NCI-H146 (cell line): Measurements from ENCODE around the gene COL20A1.
"Not testable (repeated sequence)": the region's sequence is repeated elsewhere in the genome, so short reads cannot be mapped to it uniquely, and the experiment has no call there.

Experiments
- DNase-seq: peaks from one replicate; lab custom pipeline; 2025; lab: John Stamatoyannopoulos, UW

Gene COL20A1

GRCh38 chr20:63292904-63293303, at the start of gene COL20A1:
COL20A1 (plus strand) TSS chr20:63293186; CDS start chr20:63295108, 1,922 bp downstream.
- DNase-seq, result no peak

GRCh38 chr20:63243604-63244247, 49.3 kb upstream of the COL20A1 start:
- DNase-seq, result no peak

GRCh38 chr20:63244468-63244867, 48.5 kb upstream of the COL20A1 start:
- no peak for DNase-seq

DNA sequence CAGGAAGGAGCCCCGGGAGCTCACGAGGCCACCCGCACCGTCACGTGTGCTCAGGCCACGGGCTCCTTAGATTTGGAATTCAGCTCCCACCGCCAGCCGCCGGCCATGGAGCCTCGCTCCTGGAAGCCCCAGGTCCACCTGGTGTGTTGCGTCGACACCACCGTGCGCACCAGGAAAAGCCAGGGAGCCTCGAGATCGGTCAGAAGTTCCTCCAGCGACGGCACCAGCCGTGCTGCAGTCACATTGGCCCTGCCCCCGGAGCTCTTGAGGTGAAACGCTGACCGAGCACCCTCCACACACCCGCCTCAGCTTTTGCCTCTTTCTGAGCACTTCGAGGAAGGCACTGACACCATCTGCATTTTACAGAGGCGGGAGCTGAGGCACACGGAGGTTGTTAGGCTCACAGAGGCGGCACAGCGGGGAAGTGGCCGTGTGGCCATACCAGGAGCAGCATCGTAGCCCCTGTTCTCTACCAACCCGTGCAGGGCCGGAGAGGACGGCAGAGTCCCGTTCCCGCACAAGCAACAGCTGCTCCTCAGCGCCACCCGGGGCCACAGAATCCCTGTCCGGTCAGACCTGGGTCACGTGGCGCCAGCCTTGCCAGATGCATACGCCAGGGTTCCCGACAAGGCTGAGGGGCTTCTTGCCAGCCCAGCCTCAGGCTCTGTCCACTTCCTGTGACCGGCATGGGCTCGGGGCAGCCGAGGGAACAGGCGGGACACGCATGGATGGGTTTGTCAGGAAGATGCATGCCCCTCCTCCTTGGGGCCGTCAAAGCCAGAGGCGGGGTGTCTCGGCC, 46.3 kb upstream of the COL20A1 start:
- DNase-seq, result peak; percentile 59

- no peak for DNase-seq
Measured at GRCh38 chr20:63247671-63248228, 45.2 kb upstream of the COL20A1 start.

DNA sequence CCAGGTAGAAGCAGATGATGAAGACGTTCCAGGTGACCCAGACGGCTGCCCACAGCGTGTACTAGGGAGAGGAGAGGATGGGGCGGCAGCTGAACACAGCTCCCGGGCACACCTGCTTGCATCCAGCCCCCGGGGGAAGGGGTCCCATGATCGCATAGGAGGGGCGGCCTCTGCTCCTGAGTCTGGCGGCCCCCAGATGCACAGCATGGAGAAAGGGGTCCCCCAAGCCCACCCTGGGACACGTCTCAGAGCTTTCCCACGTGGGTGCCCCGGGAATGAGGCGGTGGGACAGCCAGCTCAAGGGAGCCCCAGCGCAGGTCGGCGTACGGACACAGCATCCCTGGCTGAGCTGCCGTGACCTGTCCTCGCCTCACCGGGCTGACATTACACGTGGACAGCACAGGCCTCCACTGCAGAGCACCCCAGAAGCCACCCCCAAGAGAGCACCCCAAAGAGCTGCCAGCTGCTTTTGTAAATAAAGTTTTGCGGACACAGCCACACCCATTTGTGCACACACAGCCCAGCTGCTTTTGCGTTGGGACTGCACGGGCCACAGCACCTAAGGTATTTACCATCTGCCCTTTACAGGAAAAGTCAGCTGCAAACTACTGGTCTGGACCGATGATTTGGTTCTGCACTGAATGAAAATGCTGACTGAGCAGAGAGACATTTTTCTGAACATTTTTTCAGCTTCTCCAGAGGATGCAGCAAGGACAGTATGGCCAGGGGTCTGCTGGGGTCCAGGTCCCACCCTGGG, 44.0 kb upstream of the COL20A1 start:
- no peak for DNase-seq

DNA sequence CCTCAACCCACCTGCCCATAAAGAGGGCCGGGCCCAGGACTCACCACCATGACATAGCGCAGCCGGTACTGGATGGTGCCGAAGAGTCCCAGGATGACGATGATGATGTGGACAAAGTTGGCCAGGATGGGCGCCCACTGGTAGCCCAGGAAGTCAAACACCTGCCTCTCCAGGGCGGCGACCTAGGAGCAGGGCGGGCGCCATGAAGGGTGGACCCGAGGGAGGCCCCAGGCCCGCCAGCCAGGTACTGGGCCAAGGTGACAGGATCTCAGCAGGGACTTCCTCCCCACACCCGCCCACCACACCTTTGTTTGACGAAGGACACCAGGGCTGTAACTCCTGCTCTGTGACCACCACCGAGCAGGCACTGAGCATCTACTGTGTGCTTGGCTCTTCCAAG, 43.1 kb upstream of the COL20A1 start:
- DNase-seq, result no peak

DNA sequence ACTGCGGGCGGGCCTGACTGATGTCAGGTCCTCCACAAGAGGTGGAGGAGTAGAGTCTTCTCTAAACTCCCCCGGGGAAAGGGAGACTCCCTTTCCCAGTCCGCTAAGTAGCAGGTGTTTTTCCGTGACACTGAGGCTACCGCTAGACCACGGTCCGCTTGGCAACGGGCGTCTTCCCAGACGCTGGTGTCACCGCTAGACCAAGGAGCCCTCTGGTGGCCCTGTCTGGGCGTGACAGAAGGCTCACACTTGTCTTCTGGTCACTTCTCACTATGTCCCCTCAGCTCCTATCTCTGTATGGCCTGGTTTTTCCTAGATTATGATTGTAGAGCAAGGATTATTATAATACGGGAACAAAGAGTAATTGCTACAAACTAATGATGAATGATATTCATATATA, 41.6 kb upstream of the COL20A1 start:
- not testable (repeated sequence) for DNase-seq

DNA sequence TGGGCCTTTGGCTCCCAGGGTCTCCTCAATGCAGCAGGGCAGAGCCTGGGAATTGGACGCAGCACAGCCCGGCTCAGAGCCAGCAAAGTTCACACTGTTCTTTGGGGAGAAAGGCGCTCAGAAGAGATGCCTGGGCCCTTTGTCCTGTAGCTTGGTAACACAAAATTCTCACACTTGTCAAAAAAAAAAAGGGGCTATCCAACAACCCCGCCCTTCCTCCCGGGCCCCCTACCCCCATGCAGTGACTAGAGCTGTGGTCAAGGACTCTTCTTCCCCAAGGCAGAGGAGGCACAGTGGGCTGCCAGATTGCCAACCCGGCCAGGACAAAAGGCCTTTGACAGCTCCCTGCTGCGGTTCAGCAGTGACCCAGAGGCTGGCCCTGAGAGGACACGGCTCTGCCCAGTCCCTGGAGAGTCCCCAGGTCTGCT, 40.7 kb upstream of the COL20A1 start:
- no peak for DNase-seq

DNA sequence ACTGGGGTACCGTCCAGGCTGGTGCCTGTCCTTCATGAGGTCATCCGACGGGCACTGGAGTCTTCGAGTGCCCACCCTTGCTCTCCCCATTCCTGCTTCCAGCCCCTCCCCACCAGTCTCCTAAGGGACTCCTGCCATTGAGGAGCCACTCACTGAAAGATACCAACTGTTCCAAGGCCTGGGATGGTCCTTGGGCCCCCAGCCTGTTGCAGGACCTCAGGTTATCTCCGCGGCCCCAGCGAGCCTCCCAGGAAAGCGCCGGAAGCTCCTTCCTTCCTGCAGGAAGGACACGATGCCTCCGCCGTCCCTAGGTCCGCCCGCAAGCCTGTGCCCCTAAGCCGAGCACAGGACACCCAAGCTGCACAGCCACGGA, 39.9 kb upstream of the COL20A1 start:
- no peak for DNase-seq

- DNase-seq, result no peak
Measured at GRCh38 chr20:63253438-63254231, 39.4 kb upstream of the COL20A1 start.

DNA sequence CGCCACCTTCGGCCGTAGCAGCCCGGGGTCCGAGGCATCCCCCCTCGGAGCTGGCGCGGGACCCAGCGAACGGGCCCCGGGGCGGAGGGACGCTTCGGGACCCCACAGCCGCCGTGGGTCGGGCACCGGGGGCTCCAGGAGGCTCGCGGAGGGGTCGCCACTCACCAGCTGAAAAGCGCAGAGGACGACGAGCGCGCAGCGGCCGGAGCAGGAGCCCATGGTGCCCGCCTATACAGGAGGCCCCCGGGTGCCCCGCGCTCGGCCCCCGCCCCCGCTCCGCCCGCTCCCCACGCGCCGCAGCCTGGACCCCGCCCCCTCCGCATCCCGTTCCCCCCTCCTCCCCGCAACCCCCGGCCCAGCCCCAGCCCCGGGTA, 38.8 kb upstream of the COL20A1 start, which contains the start of gene NKAIN4:
NKAIN4 (minus strand) TSS at position 232 of the 374 bp plus-strand sequence; CDS start at position 219, 13 bp downstream.
- DNase-seq, result no peak

GRCh38 chr20:63254606-63255384, 38.2 kb upstream of the COL20A1 start:
- peak; percentile 32 for DNase-seq

DNA sequence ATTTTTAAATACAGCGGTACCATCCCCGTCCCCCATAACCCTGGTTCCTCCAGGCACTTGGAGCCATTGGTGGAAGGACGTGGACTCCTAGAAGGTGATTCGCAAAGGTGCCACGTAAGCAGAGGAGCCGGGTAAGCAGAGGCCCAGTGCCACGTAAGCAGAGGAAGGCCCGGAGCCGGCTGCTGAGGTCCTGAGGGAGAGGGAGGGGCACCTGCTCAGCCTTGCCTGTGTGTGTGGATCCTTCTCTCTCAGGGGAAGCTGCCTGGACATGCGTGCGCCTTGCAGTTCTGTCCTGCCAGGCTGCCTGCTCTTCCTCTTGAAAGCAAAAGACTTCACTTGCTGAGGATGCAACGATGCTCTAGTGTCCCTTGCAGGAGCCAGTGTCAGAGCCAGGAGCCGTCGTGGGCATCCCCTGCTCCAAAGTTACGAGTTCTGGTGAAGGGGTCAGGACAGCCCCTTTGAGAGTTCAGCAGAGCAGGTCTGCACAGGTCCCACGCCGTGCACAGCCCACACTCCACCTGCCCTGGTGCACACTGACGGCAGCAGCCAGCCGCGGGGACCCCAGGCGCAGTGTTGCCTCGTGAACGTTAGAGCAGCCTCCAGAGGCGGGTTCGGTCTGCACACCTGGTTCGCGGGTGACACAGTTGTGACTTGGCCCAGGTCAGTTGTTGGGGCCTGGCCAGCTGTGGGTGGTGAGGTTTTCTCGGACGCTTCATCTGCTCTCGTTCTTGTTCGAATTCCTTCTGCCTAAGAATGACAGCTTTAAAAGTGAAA, 36.9 kb upstream of the COL20A1 start:
- peak; percentile 22 for DNase-seq

GRCh38 chr20:63256954-63257353, 36.0 kb upstream of the COL20A1 start:
- DNase-seq, result no peak

DNA sequence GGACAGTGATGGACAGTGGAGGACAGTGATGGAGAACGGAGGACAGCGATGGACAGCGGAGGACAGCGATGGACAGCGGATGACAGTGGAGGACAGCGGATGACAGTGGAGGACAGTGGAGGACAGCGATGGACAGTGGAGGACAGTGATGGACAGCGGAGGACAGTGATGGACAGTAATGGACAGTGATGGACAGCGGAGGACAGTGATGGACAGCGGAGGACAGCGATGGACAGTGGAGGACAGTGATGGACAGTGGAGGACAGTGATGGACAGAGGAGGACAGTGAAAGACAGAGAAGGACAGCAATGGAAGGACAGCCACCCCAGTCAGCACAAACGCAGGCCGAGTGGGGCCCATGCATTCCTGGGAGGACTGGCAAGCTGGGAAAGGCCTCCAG, 35.4 kb upstream of the COL20A1 start:
- no peak for DNase-seq

DNA sequence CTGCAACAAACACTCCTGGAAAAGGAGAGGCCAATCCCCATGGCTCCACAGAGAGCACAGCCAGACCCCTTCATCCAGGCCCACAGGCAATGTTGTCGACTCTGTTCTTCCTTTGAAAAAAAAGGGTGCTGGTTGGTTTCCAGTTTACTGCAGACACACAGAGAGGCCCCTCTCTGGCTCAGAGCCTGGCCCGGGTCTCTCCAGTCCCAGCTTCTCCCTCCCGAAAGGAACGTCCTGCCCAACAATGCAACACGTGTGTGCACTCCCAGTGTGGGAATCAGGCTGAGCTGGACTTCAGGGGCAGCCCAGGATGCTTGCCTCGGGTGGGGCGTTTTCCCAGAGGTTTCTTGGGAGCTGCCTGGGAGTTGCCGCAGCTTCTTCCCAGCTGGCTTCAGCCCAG, 34.2 kb upstream of the COL20A1 start:
- no peak for DNase-seq

- peak; percentile 37 for DNase-seq
Measured at GRCh38 chr20:63259734-63260460, 33.1 kb upstream of the COL20A1 start.

DNA sequence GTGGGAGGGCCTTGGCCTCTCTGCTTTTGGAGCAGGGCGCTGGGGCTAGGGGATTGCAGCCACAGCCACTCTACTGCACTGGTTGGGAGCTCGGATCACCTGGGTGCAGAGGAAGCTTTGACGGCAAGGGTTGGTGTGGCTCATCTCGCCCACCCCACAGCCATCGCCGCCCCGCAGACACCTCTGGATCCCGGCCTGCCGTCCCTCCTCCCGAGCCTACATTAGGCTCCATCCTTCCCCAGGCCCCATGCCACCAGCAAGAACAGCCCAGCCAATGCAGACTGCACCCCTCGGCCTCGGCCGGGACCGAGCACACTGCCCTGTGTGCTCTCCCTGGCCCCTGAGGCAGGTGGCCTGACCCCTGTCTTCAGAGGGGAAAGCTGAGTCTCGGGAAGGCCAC, 32.5 kb upstream of the COL20A1 start:
- no peak for DNase-seq
